C4-2B (cell line): ENCODE measurements around the gene CUL9.

Source experiments
- H3K27ac ChIP-seq: fragments of 450-650 bp; 2 replicates; pipeline ENCODE4 v1.5.1; 2017
- ZFX ChIP-seq: fragments of 450-650 bp; IDR thresholded peaks from 2 replicates; pipeline ENCODE4 v1.6.1; 2017
- TF ChIP-seq, protein P1 (sequence below): fragments of 450-650 bp; conservative IDR thresholded peaks from 2 replicates; pipeline ENCODE4 v1.5.1; 2017; ENCODE audit warnings: mild to moderate bottlenecking

Gene CUL9

DNA sequence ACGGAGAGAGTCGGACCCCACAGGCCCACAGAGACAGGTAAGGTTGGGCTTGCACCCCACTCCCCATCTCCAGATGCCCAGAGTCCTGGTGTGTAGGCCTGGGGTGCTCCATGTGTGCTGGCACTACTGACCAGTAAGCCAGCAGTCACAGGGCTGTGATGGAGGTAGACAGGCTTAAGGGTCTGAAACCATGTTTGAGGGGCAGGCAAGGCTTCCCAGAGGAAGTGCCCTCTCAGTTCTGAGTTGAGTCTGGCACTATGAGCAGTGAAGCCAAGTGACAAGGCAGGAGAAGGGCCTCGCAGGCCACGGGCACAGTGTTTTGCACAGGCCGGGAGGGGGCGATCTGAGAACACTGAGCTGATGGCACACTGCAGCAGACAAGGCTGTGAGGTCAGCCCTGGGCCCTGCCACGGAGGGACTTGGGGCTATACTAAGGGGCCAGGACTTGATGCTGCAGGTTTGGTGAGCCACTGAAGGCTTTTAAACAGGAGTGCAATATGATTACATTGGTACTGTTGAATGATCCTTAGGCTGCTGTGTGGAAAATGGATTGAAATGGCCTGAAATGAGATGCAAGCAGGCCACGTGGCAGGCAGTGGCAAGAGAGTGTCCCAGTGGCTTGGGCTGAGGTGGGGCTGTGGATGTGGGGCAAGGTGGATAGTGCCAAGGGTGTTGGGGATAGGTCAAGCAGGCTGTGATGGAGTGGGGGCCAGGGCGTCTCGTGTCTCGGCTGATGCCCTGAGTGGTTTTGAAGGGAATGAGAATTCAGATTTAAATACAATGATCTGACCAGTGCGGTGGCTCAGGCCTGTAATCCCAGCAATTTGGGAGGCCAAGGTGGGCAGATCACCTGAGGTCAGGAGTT lies 81.5 kb downstream of the CUL9 start:
- TF ChIP-seq, protein P1, sequence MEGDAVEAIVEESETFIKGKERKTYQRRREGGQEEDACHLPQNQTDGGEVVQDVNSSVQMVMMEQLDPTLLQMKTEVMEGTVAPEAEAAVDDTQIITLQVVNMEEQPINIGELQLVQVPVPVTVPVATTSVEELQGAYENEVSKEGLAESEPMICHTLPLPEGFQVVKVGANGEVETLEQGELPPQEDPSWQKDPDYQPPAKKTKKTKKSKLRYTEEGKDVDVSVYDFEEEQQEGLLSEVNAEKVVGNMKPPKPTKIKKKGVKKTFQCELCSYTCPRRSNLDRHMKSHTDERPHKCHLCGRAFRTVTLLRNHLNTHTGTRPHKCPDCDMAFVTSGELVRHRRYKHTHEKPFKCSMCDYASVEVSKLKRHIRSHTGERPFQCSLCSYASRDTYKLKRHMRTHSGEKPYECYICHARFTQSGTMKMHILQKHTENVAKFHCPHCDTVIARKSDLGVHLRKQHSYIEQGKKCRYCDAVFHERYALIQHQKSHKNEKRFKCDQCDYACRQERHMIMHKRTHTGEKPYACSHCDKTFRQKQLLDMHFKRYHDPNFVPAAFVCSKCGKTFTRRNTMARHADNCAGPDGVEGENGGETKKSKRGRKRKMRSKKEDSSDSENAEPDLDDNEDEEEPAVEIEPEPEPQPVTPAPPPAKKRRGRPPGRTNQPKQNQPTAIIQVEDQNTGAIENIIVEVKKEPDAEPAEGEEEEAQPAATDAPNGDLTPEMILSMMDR = peak; percentile 93
- TF ChIP-seq ZFX = no peak
- H3K27ac ChIP-seq = no peak overlapping the region

DNA sequence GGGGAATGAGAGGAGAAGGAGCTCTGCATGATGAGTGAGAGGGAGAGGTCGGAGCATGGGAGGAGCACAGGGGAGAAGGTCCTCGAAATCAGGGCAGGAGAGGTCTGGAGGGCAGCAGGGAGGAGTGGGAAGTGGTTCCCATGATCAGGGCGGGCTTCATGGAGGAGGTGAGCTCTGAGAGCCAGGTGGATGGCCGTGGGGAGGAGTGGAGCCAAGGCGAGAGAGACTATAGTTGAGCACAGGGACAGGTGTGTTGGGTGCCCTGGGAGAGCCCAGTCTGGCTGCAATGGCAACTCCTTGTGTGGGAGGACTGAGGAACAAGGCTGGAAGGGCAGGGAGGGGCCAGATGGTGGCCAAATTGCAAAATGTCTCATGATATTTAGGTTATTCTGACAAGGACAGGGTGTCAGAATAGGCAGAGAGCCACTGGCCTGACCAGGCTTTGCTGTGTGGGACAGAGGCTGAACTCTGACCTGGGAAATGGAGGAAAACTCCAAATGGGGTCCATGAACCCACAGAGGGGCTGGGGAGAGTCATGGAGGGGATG lies 82.7 kb downstream of the CUL9 start:
- TF ChIP-seq, protein P1 = no peak
- TF ChIP-seq ZFX = no peak
- H3K27ac ChIP-seq = no peak overlapping the region

DNA sequence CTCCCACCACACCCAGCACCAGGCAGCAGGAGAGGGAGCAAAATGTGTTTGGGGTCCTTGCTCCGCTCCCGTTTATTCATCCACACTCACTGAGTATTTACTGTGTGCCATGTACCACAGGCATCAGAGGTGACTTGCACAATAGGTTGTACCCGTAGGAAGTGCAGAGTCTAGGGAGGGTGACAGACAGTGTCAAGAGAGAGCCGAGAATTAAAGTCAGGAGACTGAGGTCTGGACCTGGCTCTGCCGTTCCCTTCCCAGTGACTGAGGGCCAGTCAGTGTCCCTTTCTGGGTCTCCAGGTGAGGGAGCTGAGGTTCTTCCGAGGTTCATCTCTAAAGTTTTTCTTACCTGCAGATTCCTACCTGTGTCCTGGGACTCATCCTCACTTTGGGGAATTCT lies 83.6 kb downstream of the CUL9 start:
- H3K27ac ChIP-seq = no peak overlapping the region
- TF ChIP-seq ZFX = no peak
- TF ChIP-seq, protein P1 = no peak

DNA sequence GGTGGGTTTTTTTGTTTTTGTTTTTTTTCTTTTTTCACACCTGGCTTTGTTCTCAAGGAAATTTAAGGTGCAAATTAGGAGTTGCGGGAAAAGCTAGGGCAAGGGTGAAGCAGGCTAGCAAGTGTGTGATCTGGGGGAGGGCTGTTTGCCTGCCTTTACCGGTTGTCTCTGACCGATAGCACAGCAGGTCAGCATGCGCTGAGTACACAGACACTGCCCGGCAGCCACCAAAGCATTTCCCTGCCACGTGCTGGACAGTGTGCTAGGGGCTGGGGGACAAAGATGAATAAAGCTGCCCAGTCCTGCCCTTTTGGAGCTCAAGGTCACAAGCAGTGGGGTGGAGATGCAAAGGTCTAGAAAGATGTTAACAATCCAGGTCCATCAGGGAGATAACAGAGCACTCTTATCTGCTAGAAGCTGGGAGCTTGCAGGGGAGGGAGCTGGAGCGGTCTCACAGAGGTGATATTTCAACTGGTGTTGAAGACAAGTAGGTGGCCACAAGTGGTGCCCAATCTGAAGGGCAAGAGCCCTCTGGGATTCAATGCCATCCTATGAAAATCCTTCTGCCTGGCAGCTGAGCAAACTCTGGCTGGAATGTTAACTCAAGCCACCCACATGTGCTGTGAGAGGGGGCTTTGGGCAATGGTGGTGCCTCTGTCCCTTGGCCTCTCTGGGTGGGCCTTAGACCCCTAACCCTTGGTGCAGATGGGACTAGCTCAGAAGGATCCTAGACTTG lies 85.8 kb downstream of the CUL9 start:
- H3K27ac ChIP-seq = no peak overlapping the region
- no peak for TF ChIP-seq ZFX

DNA sequence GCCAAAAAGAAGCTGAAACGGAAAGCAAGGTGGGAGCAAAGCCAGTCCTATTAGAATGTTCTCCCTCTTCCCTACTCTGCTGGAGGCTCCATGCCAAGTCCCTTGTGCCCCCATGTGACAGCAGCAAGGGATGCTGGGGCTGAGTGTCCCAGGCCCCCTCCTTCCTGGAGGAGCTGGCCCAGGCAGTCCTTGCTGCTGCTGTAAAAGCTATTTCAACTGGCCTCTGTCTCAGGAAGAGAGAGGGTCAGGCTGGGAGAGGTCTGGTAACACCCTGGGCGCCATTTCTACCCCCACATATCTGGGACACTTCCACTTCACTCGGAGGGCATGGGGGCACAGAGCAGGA lies 86.3 kb downstream of the CUL9 start:
- TF ChIP-seq, protein P1 = no peak
- no peak for TF ChIP-seq ZFX
- no peak overlapping the region for H3K27ac ChIP-seq

DNA sequence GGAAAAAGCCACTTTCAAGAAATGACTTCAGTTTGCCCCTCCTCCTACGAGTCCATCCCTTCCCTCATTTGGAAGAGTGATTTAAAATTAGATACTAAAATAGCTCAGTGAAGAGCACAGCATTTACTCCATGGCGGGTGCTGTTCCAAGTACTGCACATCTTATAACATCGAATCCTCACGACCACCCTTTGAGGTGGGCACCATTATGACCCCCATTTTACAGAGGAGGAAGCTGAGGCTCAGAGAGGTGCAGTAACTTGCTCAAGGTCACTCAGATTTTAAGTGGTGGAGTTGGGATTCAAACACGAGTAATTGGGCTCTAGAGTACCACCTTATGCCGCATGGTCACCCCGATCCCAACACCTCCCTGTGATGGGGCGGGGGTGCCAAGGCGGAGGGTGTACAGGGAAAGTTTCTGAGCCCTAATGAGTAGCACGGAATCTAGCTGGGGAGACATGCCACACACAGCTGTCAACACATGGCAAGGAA lies 86.8 kb downstream of the CUL9 start:
- TF ChIP-seq, protein P1 = no peak
- TF ChIP-seq ZFX = no peak
- H3K27ac ChIP-seq = no peak overlapping the region

DNA sequence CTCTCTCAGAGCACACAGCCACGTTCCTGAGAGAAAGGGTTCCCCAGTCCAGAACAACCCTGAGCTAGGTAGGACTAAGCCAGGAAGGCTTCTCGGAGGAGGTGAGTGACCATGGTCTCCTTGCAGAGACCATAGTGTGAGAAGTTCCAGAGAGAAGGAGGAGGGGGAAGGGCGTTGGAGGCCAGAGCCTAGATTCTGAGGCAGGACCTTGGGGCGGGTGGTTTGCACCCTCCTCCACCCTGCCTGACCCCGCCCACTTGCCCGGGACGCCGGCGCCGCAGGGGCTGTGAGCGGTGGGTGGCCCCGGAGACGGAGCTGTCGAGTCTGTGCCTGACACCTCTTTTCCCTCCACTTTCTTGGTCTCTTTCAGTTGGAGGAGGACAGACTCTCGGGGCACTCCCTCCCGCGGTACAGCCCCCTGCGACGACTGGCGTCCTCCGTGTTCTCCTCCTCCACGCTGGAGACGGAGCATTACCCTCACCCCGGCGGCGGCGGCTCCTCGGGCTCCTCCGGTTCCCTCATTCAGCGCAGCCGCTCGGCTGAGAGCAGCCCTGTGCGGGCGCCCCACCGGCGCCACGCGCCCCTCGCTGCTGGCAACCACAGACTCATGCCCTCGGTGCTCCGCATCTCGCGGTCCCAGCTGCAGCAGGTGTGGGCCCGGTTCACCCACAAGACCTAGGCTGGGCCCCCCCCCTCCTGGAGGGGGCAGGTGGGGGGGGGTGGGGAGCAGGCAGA lies 87.4 kb downstream of the CUL9 start:
- H3K27ac ChIP-seq = no peak overlapping the region
- no peak for TF ChIP-seq ZFX
- TF ChIP-seq, protein P1 = no peak
